ENCODE results near the gene GKN2. TPM values are rescaled to one million over a fixed set of nuclear protein-coding genes. Genes with fewer than 3 reads are reported as not detected.

The GKN2 gene
- polyA plus RNA-seq, 1 donor from 2014 or later: not detected

GRCh38 chr2:68907920-68908253 is 44.8 kb downstream of the GKN2 start:
- no peaks in the 10 kb centered on the region for H4K20me1 ChIP-seq (ENCODE audit: insufficient read depth)
- H3K27ac ChIP-seq (ENCODE audit: low read length): no peak overlapping the region
- H3K9me2 ChIP-seq (ENCODE audit: insufficient read depth, low read length): no peaks in the 10 kb centered on the region
- no peak overlapping the region for H3K9ac ChIP-seq (ENCODE audit: low read length)
- no peak overlapping the region for H3K4me2 ChIP-seq (ENCODE audit: low read length)
- H2AFZ ChIP-seq (ENCODE audit: low read depth, low read length): no peak overlapping the region
- TF ChIP-seq TAF1 (IDR thresholded peaks at IDR 0.05; ENCODE audit: low read depth): no peak
- no peak for TF ChIP-seq EP300 (conservative IDR thresholded peaks at IDR 0.05; ENCODE audit: poor library complexity, severe bottlenecking)
- TF ChIP-seq, protein P1, sequence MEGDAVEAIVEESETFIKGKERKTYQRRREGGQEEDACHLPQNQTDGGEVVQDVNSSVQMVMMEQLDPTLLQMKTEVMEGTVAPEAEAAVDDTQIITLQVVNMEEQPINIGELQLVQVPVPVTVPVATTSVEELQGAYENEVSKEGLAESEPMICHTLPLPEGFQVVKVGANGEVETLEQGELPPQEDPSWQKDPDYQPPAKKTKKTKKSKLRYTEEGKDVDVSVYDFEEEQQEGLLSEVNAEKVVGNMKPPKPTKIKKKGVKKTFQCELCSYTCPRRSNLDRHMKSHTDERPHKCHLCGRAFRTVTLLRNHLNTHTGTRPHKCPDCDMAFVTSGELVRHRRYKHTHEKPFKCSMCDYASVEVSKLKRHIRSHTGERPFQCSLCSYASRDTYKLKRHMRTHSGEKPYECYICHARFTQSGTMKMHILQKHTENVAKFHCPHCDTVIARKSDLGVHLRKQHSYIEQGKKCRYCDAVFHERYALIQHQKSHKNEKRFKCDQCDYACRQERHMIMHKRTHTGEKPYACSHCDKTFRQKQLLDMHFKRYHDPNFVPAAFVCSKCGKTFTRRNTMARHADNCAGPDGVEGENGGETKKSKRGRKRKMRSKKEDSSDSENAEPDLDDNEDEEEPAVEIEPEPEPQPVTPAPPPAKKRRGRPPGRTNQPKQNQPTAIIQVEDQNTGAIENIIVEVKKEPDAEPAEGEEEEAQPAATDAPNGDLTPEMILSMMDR (IDR thresholded peaks at IDR 0.05; ENCODE audit: poor library complexity, severe bottlenecking): no peak
- TF ChIP-seq POLR2AphosphoS5 (IDR thresholded peaks at IDR 0.05): no peak
- TF ChIP-seq SMC3 (conservative IDR thresholded peaks at IDR 0.05; ENCODE audit: poor library complexity): no peak
- TF ChIP-seq EZH2 (IDR thresholded peaks at IDR 0.05; ENCODE audit: borderline replicate concordance, insufficient read depth, low read length, poor library complexity, severe bottlenecking): no peak
- TF ChIP-seq REST (IDR thresholded peaks at IDR 0.05; ENCODE audit: borderline replicate concordance): no peak
- TF ChIP-seq MXI1 (conservative IDR thresholded peaks at IDR 0.05; ENCODE audit: poor library complexity, severe bottlenecking): no peak
- TF ChIP-seq RAD21 (conservative IDR thresholded peaks at IDR 0.05): no peak
- H3K27me3 ChIP-seq (ENCODE audit: insufficient read depth, low read depth, low read length): no peaks in the 10 kb centered on the region
- no peaks in the 10 kb centered on the region for H3F3A ChIP-seq (ENCODE audit: insufficient read depth, low read length, poor library complexity, severe bottlenecking)
- H3K36me3 ChIP-seq (ENCODE audit: insufficient read depth, low read length): no peaks in the 10 kb centered on the region
- no peak overlapping the region for H3K4me3 ChIP-seq (ENCODE audit: low read length)
- no peaks in the 10 kb centered on the region for H3K79me2 ChIP-seq (replicated peaks; ENCODE audit: insufficient read depth, low read length)
- H3K9me3 ChIP-seq (ENCODE audit: low read length): no peaks in the 10 kb centered on the region

- Histone ChIP-seq H3K4me3 (ENCODE audit: low read length) (no peak overlapping the region), H3K9me3 (ENCODE audit: low read length) (no peaks in the 10 kb centered on the region), H3K36me3 (ENCODE audit: insufficient read depth, low read length) (no peaks in the 10 kb centered on the region), H3K27me3 (ENCODE audit: insufficient read depth, low read depth, low read length) (no peaks in the 10 kb centered on the region), H3K9me2 (ENCODE audit: insufficient read depth, low read length) (no peaks in the 10 kb centered on the region), H3K27ac (ENCODE audit: low read length) (no peak overlapping the region), H3K79me2 (replicated peaks; ENCODE audit: insufficient read depth, low read length) (no peaks in the 10 kb centered on the region), H3F3A (ENCODE audit: insufficient read depth, low read length, poor library complexity, severe bottlenecking) (no peaks in the 10 kb centered on the region), H4K20me1 (ENCODE audit: insufficient read depth) (no peaks in the 10 kb centered on the region), H3K4me2 (ENCODE audit: low read length) (no peak overlapping the region), H3K9ac (ENCODE audit: low read length) (no peak overlapping the region), H2AFZ (ENCODE audit: low read depth, low read length) (no peak overlapping the region)
- TF ChIP-seq SMC3 (conservative IDR thresholded peaks at IDR 0.05; ENCODE audit: poor library complexity) (no peak), MXI1 (conservative IDR thresholded peaks at IDR 0.05; ENCODE audit: poor library complexity, severe bottlenecking) (no peak), TAF1 (IDR thresholded peaks at IDR 0.05; ENCODE audit: low read depth) (no peak), EP300 (conservative IDR thresholded peaks at IDR 0.05; ENCODE audit: poor library complexity, severe bottlenecking) (no peak), EZH2 (IDR thresholded peaks at IDR 0.05; ENCODE audit: borderline replicate concordance, insufficient read depth, low read length, poor library complexity, severe bottlenecking) (no peak), REST (IDR thresholded peaks at IDR 0.05; ENCODE audit: borderline replicate concordance) (no peak), POLR2AphosphoS5 (IDR thresholded peaks at IDR 0.05) (no peak), RAD21 (conservative IDR thresholded peaks at IDR 0.05) (no peak)
- TF ChIP-seq, protein P1 (IDR thresholded peaks at IDR 0.05; ENCODE audit: poor library complexity, severe bottlenecking): no peak
These were observed 45.3 kb downstream of the GKN2 start for GRCh38 chr2:68907232-68907919.

All from neural cell (in vitro differentiated cells).